Stimulated activated naive B cell treated with anti-CD40 and anti-IgM and Interleukin-4, amounts not matched to agents 10 μg/mL and 1 μg/mL and 100 μg/mL, for 72 hours (primary cell): ENCODE data around the gene KCNJ15.

Experiments used
- ATAC-seq, 2 donors: fragments of 150-1000 bp; cut with Tn5 transposase; replicated peaks; 2 replicates each; pipeline ENCODE4 v1.10.0; 2021; ENCODE audit warnings: moderate library complexity in 1 of 2
- DNase-seq: peaks from one replicate; pipeline ENCODE4 v3.0.0; 2021
- H3K27ac Mint-ChIP-seq: one replicate; pipeline ENCODE4 v1.8.0; 2022; ENCODE audit warnings: mild to moderate bottlenecking, mixed read lengths
- H3K27me3 Mint-ChIP-seq, 2 donors: one replicate each; pipeline ENCODE4 v1.8.0; 2022; ENCODE audit warnings: mixed read lengths in 2 of 2
- H3K36me3 Mint-ChIP-seq, 2 donors: one replicate each; pipeline ENCODE4 v1.8.0; 2022; ENCODE audit warnings: mixed read lengths in 2 of 2, mild to moderate bottlenecking in 1 of 2
- H3K4me1 Mint-ChIP-seq, 2 donors: one replicate each; pipeline ENCODE4 v1.8.0; 2022; ENCODE audit warnings: mixed read lengths in 2 of 2, mild to moderate bottlenecking in 1 of 2
- H3K4me3 Mint-ChIP-seq, 2 donors: one replicate each; pipeline ENCODE4 v1.8.0; 2022; ENCODE audit warnings: mild to moderate bottlenecking in 2 of 2, mixed read lengths in 2 of 2, moderate library complexity in 1 of 2
- H3K9me3 Mint-ChIP-seq, 2 donors: one replicate each; pipeline ENCODE4 v1.8.0; 2022; ENCODE audit warnings: mixed read lengths in 2 of 2, mild to moderate bottlenecking in 1 of 2

KCNJ15 gene

GRCh38 chr21:38327984-38328383 is 71.2 kb downstream of the KCNJ15 start:
- Mint-ChIP-seq H3K9me3 (no peaks in the 10 kb centered on the region), H3K36me3 (no peaks in the 10 kb centered on the region), H3K27me3 (peaks cover 0 to 3% of the 10 kb centered on the region in 2 donors), H3K4me3 (no peak overlapping the region), H3K27ac (no peak overlapping the region), H3K4me1 (no peaks in the 10 kb centered on the region)
- no peak for ATAC-seq
- no peak for DNase-seq

GRCh38 chr21:38329162-38329561 is 72.4 kb downstream of the KCNJ15 start:
- H3K27ac Mint-ChIP-seq: no peak overlapping the region
- no peak for ATAC-seq
- no peak for DNase-seq
- H3K4me1 Mint-ChIP-seq: no peaks in the 10 kb centered on the region
- no peaks in the 10 kb centered on the region for H3K9me3 Mint-ChIP-seq
- H3K27me3 Mint-ChIP-seq: peaks cover 0 to 3% of the 10 kb centered on the region in 2 donors
- no peak overlapping the region for H3K4me3 Mint-ChIP-seq
- no peaks in the 10 kb centered on the region for H3K36me3 Mint-ChIP-seq

GRCh38 chr21:38330666-38331065 is 73.9 kb downstream of the KCNJ15 start:
- H3K4me1 Mint-ChIP-seq: no peaks in the 10 kb centered on the region
- peaks cover 0 to under 1% of the 10 kb centered on the region in 2 donors for H3K36me3 Mint-ChIP-seq
- no peak overlapping the region for H3K4me3 Mint-ChIP-seq
- DNase-seq (no peak), ATAC-seq (no peak)
- peaks cover 0 to 3% of the 10 kb centered on the region in 2 donors for H3K27me3 Mint-ChIP-seq
- H3K27ac Mint-ChIP-seq: no peak overlapping the region
- no peaks in the 10 kb centered on the region for H3K9me3 Mint-ChIP-seq

DNA sequence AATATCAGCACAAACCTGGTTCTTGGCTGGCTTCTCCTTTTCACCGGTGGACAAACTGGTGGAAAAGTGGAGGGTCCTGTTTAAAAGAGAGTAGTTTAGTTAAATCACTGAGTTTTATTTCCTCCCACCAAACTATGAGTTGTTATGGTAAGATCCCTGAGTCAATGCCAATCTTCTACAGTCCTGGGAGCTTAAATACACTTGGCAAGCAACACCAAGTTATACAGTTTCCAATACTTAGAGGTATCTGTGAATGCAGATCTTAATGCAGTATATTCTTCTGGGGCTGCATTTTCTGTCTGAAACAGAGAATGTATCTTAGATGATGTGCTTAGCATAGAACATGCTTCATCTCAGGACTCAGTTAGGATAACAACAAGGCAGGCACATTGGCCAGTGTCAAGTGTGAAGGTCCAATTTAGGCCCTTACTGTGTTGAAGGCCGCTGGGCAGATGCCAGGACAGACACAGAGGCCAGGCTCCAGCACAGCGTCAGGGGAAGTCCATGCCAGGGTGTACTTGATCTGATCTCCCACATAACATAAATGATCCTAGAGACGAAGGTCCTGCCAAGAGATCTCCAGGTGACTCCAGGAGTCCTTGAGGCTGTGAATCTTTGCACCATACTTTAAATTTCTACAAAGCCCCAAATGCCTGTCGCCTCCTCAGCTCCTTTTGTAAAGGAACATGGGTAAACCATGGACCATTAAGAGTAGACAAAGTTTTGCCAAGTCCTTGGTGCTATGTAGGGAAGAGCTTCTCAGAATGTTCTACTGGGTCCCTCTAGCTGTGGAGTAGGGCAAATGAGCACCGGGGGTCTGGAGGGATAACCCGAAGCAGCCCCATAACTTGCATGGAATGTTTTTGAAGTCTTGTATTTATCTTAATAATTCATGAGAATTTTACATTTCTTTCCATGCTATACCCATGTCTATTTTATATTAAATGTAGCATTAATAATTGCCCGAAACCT is 76.8 kb downstream of the KCNJ15 start:
- peaks cover 0 to 1% of the 10 kb centered on the region in 2 donors for H3K9me3 Mint-ChIP-seq
- no peaks in the 10 kb centered on the region for H3K4me1 Mint-ChIP-seq
- H3K27ac Mint-ChIP-seq: no peak overlapping the region
- ATAC-seq (no peak), DNase-seq (no peak)
- H3K27me3 Mint-ChIP-seq: no peaks in the 10 kb centered on the region
- H3K36me3 Mint-ChIP-seq: peaks cover 0 to 1% of the 10 kb centered on the region in 2 donors
- H3K4me3 Mint-ChIP-seq: no peak overlapping the region

GRCh38 chr21:38334866-38335265 is 78.1 kb downstream of the KCNJ15 start:
- Mint-ChIP-seq H3K36me3 (peaks cover 0 to 1% of the 10 kb centered on the region in 2 donors), H3K4me3 (no peak overlapping the region), H3K27me3 (no peaks in the 10 kb centered on the region), H3K9me3 (peaks cover 0 to 1% of the 10 kb centered on the region in 2 donors), H3K4me1 (no peaks in the 10 kb centered on the region), H3K27ac (no peak overlapping the region)
- ATAC-seq (no peak), DNase-seq (no peak)

- no peak for DNase-seq
- no peak overlapping the region for H3K4me3 Mint-ChIP-seq
- no peaks in the 10 kb centered on the region for H3K4me1 Mint-ChIP-seq
- H3K27me3 Mint-ChIP-seq: no peaks in the 10 kb centered on the region
- peaks cover 0 to 1% of the 10 kb centered on the region in 2 donors for H3K9me3 Mint-ChIP-seq
- ATAC-seq: no peak
- H3K27ac Mint-ChIP-seq: no peak overlapping the region
- H3K36me3 Mint-ChIP-seq: peaks cover 0 to 1% of the 10 kb centered on the region in 2 donors
Observed at GRCh38 chr21:38337793-38338192, 81.0 kb downstream of the KCNJ15 start.

GRCh38 chr21:38340131-38340530 is 83.3 kb downstream of the KCNJ15 start:
- Mint-ChIP-seq H3K9me3 (peaks cover 0 to 1% of the 10 kb centered on the region in 2 donors), H3K4me3 (no peak overlapping the region), H3K27ac (no peak overlapping the region), H3K36me3 (peaks cover 0 to 1% of the 10 kb centered on the region in 2 donors), H3K4me1 (no peaks in the 10 kb centered on the region), H3K27me3 (no peaks in the 10 kb centered on the region)
- ATAC-seq: no peak
- DNase-seq: no peak

DNA sequence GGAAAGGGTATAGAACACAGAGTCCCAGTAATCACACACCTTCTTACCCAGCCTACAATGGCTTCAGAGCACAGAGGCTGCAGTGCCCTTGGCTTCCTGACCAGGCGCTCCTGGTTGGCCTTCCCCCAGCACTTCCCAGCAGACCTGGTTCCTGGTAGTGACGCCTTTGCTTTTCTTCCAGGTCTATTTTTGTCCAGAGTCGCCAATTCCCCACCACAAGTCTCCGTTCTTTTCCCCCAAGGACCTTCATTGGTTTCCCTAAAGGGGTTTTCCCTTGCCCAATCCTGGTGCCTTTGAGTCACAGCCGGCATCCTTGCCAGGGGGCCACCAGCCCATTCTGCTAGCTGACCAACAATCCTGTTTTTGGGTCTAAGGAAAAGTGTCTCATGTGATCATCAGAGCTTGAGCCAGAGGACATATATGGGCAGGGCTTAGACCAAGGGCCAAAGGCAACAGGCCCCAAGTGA is 84.8 kb downstream of the KCNJ15 start:
- no peaks in the 10 kb centered on the region for H3K4me1 Mint-ChIP-seq
- H3K27me3 Mint-ChIP-seq: no peaks in the 10 kb centered on the region

GRCh38 chr21:38342739-38343138 is 85.9 kb downstream of the KCNJ15 start:
- Mint-ChIP-seq H3K9me3 (no peaks in the 10 kb centered on the region), H3K36me3 (no peaks in the 10 kb centered on the region), H3K27ac (no peak overlapping the region), H3K27me3 (no peaks in the 10 kb centered on the region), H3K4me3 (no peak overlapping the region), H3K4me1 (no peaks in the 10 kb centered on the region)
- no peak for ATAC-seq
- DNase-seq: no peak

More for the DNA sequence above, 84.8 kb downstream of the KCNJ15 start:
- H3K36me3 Mint-ChIP-seq: no peaks in the 10 kb centered on the region
- H3K9me3 Mint-ChIP-seq: no peaks in the 10 kb centered on the region
- DNase-seq (no peak), ATAC-seq (no peak)
- H3K27ac Mint-ChIP-seq: no peak overlapping the region
- H3K4me3 Mint-ChIP-seq: no peak overlapping the region

DNA sequence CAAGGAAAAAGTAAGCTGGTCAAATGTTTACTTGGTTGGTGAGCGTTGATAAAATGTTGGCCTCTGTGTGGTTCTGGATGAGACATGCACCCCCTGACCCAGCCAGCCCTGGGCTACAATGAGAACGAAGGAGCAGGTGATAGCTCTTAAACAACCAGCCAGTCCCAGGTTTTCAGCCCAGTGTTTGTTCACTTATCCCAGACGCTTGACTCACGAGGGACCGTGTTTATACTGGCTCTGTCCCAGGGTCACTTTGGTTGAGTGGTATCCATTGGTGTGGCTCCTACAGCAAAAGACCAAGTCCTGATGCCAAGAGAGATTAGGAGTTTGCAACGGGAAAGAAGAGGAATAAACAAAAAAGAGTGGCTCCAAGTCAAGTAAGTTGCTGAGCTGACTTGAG is 86.9 kb downstream of the KCNJ15 start:
- no peak for DNase-seq
- H3K27me3 Mint-ChIP-seq: no peaks in the 10 kb centered on the region
- H3K4me3 Mint-ChIP-seq: no peak overlapping the region

DNA sequence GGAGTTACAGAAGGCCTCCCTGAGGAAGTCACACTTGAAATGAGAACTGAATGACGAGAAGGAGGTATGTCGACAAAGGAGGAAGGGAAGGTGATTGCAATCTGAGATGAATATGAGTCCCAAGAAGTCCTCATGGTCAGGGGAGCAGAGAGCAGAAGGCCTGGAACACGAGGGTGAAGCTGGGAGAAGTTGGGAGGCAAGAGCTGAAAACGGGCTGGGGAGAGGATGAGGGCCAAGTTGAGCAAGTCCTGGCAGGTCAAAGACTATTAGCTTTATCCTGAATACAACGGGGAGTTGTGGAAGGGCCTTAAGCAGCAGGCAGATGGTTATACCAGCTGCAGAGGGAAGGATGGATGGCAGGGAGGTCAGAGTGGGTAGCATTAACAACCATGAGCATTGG is 89.5 kb downstream of the KCNJ15 start:
- H3K4me3 Mint-ChIP-seq: no peak overlapping the region
- H3K36me3 Mint-ChIP-seq: no peaks in the 10 kb centered on the region
- no peak for DNase-seq
- no peak for ATAC-seq
- no peaks in the 10 kb centered on the region for H3K4me1 Mint-ChIP-seq
- H3K9me3 Mint-ChIP-seq: no peaks in the 10 kb centered on the region
- no peak overlapping the region for H3K27ac Mint-ChIP-seq
- H3K27me3 Mint-ChIP-seq: peaks cover 0 to 7% of the 10 kb centered on the region in 2 donors

More for the DNA sequence above, 86.9 kb downstream of the KCNJ15 start:
- Mint-ChIP-seq H3K9me3 (no peaks in the 10 kb centered on the region), H3K27ac (no peak overlapping the region), H3K4me1 (no peaks in the 10 kb centered on the region), H3K36me3 (no peaks in the 10 kb centered on the region)
- no peak for ATAC-seq

DNA sequence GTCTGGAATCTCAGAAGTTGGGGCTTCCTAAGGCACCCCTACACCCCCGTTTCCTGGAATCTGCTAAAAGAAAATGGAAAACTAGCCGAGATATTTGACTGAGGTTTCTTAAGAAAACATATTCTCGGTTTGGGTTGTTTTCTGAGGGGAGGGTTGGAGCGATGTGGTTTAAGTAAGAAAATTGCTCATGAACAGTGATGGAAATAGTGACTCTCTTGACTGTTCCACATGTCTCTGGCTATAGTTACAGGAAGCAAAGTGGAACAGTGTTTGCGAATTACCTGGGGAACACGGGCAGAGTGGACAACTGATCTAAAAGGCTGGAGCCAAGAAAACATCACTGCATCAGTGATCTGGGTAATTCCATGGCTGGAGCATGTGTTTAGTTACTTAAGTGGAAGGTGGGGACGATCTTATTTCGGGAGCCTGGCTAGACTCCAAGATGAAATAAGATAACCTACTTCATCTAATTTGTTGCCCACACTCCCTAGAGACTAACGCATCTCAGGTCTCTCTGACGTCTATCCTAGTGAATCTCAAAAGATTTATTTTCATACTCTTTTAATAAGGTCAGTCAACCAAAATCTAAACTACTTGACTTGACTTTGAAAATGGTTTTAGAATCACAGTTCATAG is 92.4 kb downstream of the KCNJ15 start:
- Mint-ChIP-seq H3K27ac (no peak overlapping the region), H3K4me3 (no peak overlapping the region), H3K36me3 (no peaks in the 10 kb centered on the region), H3K4me1 (peaks cover 2 to 8% of the 10 kb centered on the region in 2 donors), H3K9me3 (no peaks in the 10 kb centered on the region), H3K27me3 (peaks cover 5 to 7% of the 10 kb centered on the region in 2 donors)
- no peak for DNase-seq
- no peak for ATAC-seq

GRCh38 chr21:38349977-38350376 is 93.2 kb downstream of the KCNJ15 start:
- Mint-ChIP-seq H3K4me1 (peaks cover 2 to 8% of the 10 kb centered on the region in 2 donors), H3K9me3 (no peaks in the 10 kb centered on the region), H3K4me3 (no peak overlapping the region), H3K27ac (no peak overlapping the region), H3K27me3 (peaks cover 11 to 12% of the 10 kb centered on the region in 2 donors), H3K36me3 (no peaks in the 10 kb centered on the region)
- no peak for DNase-seq
- ATAC-seq: no peak

DNA sequence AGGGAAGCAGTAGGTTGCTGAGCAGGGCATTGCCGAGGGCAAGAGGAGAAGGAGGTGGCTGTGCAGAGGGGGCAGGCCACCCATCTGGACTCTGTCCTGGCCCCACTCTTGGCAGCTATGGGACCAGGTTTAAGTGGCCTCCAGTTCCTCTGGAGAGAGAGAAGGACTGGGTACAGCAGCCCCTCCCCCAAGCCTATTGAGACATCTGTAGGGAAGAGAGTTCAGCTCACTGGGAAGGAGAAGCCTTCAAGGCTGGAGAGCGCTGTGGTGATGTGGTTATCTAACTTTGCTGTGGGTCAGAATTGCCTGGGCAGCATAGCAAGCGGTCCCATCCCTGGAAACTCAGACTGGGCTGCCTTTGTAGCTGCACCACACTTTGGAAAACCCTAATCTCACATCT is 93.9 kb downstream of the KCNJ15 start:
- ATAC-seq (no peak), DNase-seq (no peak)
- Mint-ChIP-seq H3K27ac (no peak overlapping the region), H3K27me3 (peaks cover 13 to 14% of the 10 kb centered on the region in 2 donors), H3K36me3 (no peaks in the 10 kb centered on the region), H3K4me3 (no peak overlapping the region), H3K4me1 (peaks cover 2 to 8% of the 10 kb centered on the region in 2 donors), H3K9me3 (no peaks in the 10 kb centered on the region)
